Psoas muscle (tissue), 8 donors: ENCODE data around the gene C1orf210. TPM values are rescaled to one million over a fixed set of nuclear protein-coding genes. Genes with fewer than 3 reads are reported as not detected.
A peak's percentile ranks its signal among the peaks of the same experiment; 100 is the strongest.

ENCODE experiments used
- ATAC-seq, 4 donors: fragments of 200-7000 bp; cut with Tn5 transposase; one replicate each; pipeline ENCODE4 v1.9.1; 2020; ENCODE audit warnings: moderate library complexity in 3 of 4, mild to moderate bottlenecking in 2 of 4
- DNase-seq, 2 donors: peaks; one replicate each; pipeline ENCODE4 v3.0.0-alpha.2; 2020
- H3K27ac ChIP-seq: fragments of 200-600 bp; one replicate; pipeline ENCODE4 v1.8.0; 2022
- H3K27me3 ChIP-seq, 3 donors: fragments of 200-600 bp in 1 of 3; one replicate each; pipeline versions ENCODE4 v1.6.1 to v1.8.0; 2013 to 2022; ENCODE audit warnings: low read length in 2 of 3, mild to moderate bottlenecking in 2 of 3, moderate library complexity in 1 of 3; ENCODE audit not compliant: insufficient read depth in 3 of 3
- H3K36me3 ChIP-seq, 2 donors: fragments of 200-600 bp in 1 of 2; one replicate each; pipeline versions ENCODE4 v1.6.1 to v1.8.0; 2013 to 2022; ENCODE audit warnings: low read depth in 1 of 2, mild to moderate bottlenecking in 1 of 2, moderate library complexity in 1 of 2; ENCODE audit not compliant: insufficient read depth in 1 of 2
- H3K4me1 ChIP-seq: fragments of 200-600 bp; one replicate; pipeline ENCODE4 v1.8.0; 2022
- H3K4me3 ChIP-seq: fragments of 200-600 bp; one replicate; pipeline ENCODE4 v1.8.0; 2022; ENCODE audit warnings: mild to moderate bottlenecking
- H3K9me3 ChIP-seq: fragments of 200-600 bp; one replicate; pipeline ENCODE4 v1.8.0; 2022
- CTCF ChIP-seq: fragments of 200-600 bp; IDR thresholded peaks from one replicate; pipeline ENCODE4 v1.8.0; 2022; ENCODE audit warnings: antibody characterized with exemption
- WGBS, 3 donors: extraction: QIAGEN DNeasy Blood & Tissue Kit; methylation state at CpG; one replicate each; pipeline versions ENCODE4 v1.1.6 to v1.1.7; 2013; 5-methylcytosine and 5-hydroxymethylcytosine counted together
- intact Hi-C, 2 donors: fragments of 100-400 bp; cut with DNase I; formaldehyde crosslinking; loops; one replicate each; pipeline versions ENCODE4 v1.11.0 to v1.14.2; 2022
- polyA plus RNA-seq, 3 donors: library from polyadenylated mRNA; stranded (reverse); fragments of 200-250 nt; gene quantifications; one replicate each; pipeline ENCODE4 v1.2.3, GENCODE V29; 2013
- total RNA-seq, 4 donors: library from RNA; stranded (reverse); fragmentation: NEBNext Ultra II Directional in 2 of 4; extraction: Animal tissue kit (Norgen Biotek cat#: 25700) in 2 of 4; gene quantifications; one replicate each; pipeline versions ENCODE4 v1.2.1 to v1.2.4, GENCODE V29; 2021 to 2023
- donor health status: healthy with polysubstance abuse.
- donor health status: DM: no; HTN: no; CAD: no; lungs with moderate emphysema.
- donor health status: Bipolar disorder and iron deficiency.
- donor health status: healthy.
- donor health status: DM: yes; HTN: yes; CAD: no.
- donor health status: DM: no; HTN: no; CAD: no.
- donor health status: DM: no; HTN: no; CAD: no.
- donor health status: DM: yes; HTN: yes; CAD: no.

Gene C1orf210
- total and polyA plus RNA-seq, 7 donors, result 0.12 TPM; not detected in 6

DNA sequence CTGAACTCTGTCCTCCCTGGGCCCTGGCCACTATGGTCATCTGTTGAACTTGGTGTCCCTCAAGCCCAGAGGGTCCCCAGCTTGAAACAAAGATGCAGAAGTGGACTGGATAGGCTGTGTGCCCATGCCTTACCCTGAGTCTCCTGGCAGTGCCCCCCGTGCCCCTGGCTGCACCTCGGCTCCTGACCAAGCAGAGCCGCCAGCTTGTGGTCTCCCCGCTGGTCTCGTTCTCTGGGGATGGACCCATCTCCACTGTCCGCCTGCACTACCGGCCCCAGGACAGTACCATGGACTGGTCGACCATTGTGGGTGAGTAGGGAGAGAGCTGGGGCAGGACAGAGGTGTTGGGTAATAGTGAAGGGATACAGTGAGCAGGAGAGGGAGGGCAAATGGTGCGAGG is 26.1 kb upstream of the C1orf210 start:
- no peaks in the 10 kb centered on the region for H3K36me3 ChIP-seq
- no peak for ATAC-seq
- WGBS, 3 donors, result 81 to 90% (median 88%) methylated on average over 9 of the region's 9 CpGs

GRCh38 chr1:43309405-43310025 is 24.1 kb upstream of the C1orf210 start:
- no peaks in the 10 kb centered on the region for H3K9me3 ChIP-seq
- ATAC-seq (no peak), DNase-seq (no peak)
- 84 to 88% (median 85%) methylated on average over 13 of the region's 13 CpGs for WGBS, 3 donors
- no peak for TF ChIP-seq CTCF
- no peaks in the 10 kb centered on the region for H3K27me3 ChIP-seq
- intact Hi-C loops, result loop anchor here in 1 of 2 donors (10.0 kb wide), 1 partner anchor 1165 kb away; no protein-coding TSS in a partner anchor
- H3K4me3 ChIP-seq, result no peak overlapping the region
- H3K36me3 ChIP-seq, result no peaks in the 10 kb centered on the region
- H3K27ac ChIP-seq, result no peak overlapping the region
- H3K4me1 ChIP-seq, result no peaks in the 10 kb centered on the region

More for the DNA sequence above, 26.1 kb upstream of the C1orf210 start:
- Histone ChIP-seq H3K27me3 (no peaks in the 10 kb centered on the region), H3K27ac (no peak overlapping the region), H3K9me3 (no peaks in the 10 kb centered on the region), H3K4me1 (no peaks in the 10 kb centered on the region), H3K4me3 (no peak overlapping the region)
- TF ChIP-seq CTCF, result no peak
- DNase-seq, result no peak
- intact Hi-C loops, result loop anchor here in 1 of 2 donors (10.0 kb wide), 1 partner anchor 1167 kb away; no protein-coding TSS in a partner anchor

DNA sequence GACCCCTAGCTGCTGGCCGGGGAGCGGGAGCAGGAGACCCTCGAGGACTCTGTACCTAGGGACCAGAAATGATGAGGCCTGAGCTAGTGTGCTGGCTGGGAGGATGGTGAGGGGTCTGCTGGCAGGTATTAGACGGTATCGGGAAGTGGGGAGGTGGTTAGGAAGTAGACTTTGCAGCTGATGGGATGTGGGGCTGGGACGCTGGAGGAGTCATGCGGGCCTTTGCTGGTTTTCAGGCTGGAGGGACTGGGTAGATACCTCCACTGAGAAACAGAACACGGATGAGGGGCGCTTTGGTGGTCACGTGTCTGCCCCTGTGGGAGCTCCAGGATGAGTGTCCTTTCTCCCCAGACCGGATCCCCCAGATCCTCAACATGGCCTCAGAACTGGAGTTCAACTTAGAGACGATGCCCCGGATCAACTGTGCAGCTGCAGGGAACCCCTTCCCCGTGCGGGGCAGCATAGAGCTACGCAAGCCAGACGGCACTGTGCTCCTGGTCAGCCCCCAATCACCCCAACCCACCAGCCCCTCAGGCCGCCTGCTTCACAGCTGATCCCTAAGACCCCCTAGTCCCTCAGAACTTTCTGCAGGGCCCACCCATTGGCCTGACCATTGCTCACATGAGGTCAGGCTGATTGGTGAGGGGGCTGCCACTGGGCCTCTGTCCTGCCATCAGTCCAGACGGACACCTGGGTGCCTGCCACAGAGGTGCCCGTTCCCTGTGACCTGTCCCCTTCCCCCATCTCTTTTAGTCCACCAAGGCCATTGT is 23.4 kb upstream of the C1orf210 start:
- ATAC-seq, result no peak
- Histone ChIP-seq H3K36me3 (no peaks in the 10 kb centered on the region), H3K27me3 (no peaks in the 10 kb centered on the region), H3K4me1 (no peaks in the 10 kb centered on the region), H3K4me3 (no peak overlapping the region), H3K27ac (no peak overlapping the region), H3K9me3 (no peaks in the 10 kb centered on the region)
- TF ChIP-seq CTCF, result no peak
- intact Hi-C loops, result no loop called here
- WGBS, 3 donors, result 84 to 92% (median 90%) methylated on average over 20 of the region's 20 CpGs
- peak in 1 of 2 donors; percentile 19 for DNase-seq

GRCh38 chr1:43307458-43308158 is 22.2 kb upstream of the C1orf210 start:
- Histone ChIP-seq H3K4me1 (no peaks in the 10 kb centered on the region), H3K9me3 (no peaks in the 10 kb centered on the region), H3K4me3 (no peak overlapping the region), H3K36me3 (no peaks in the 10 kb centered on the region), H3K27me3 (no peaks in the 10 kb centered on the region), H3K27ac (no peak overlapping the region)
- ATAC-seq (no peak), DNase-seq (no peak)
- intact Hi-C loops, result no loop called here
- no peak for TF ChIP-seq CTCF
- 89 to 95% (median 89%) methylated on average over 9 of the region's 9 CpGs for WGBS, 3 donors
